Testis (tissue), 2 donors: ENCODE measurements around the gene WDR83.

Experiments used
- CTCF ChIP-seq, 3 experiments: fragments of 450-650 bp in 2 of 3; fragments of 200-600 bp in 1 of 3; sonication (generic) in 1 of 3; IDR thresholded peaks; one replicate each; pipeline ENCODE4 v1.5.1; 2016 to 2019; ENCODE audit warnings: antibody characterized with exemption in 3 of 3, mild to moderate bottlenecking in 2 of 3, moderate library complexity in 1 of 3
- POLR2A ChIP-seq: fragments of 450-650 bp; IDR thresholded peaks from one replicate; pipeline ENCODE4 v1.6.1; 2017; ENCODE audit warnings: antibody characterized with exemption, mild to moderate bottlenecking, moderate library complexity

- TF ChIP-seq POLR2A (no peak), CTCF (IDR thresholded peaks at IDR 0.05) (peak in 1 of 3 experiments; percentile 2)
These were observed 2.9 kb downstream of the WDR83 start for GRCh38 chr19:12669270-12670158.
